NCI-H226 (cell line): ENCODE measurements around the gene APC.
"Not testable (repeated sequence)": the region's sequence is repeated elsewhere in the genome, so short reads cannot be mapped to it uniquely, and the experiment has no call there.

ENCODE experiments used
- DNase-seq: peaks from one replicate; pipeline ENCODE4 v3.0.0-alpha.2; 2015

The APC gene

GRCh38 chr5:112737463-112738190 lies at the start of gene APC:
Gene APC, plus strand, starts transcription at chr5:112737885. Its CDS starts 17,006 bp downstream, at chr5:112754891.
- DNase-seq = peak; percentile 94

GRCh38 chr5:112689155-112689909 lies 48.4 kb upstream of the APC start:
- peak; percentile 59 for DNase-seq

GRCh38 chr5:112690605-112691338 lies 46.9 kb upstream of the APC start:
- DNase-seq = no peak

GRCh38 chr5:112691339-112691680 lies 46.4 kb upstream of the APC start:
- no peak for DNase-seq

GRCh38 chr5:112691758-112692157 lies 45.9 kb upstream of the APC start:
- DNase-seq = no peak

GRCh38 chr5:112692472-112692871 lies 45.2 kb upstream of the APC start:
- DNase-seq = no peak

- no peak for DNase-seq
Measured at GRCh38 chr5:112693301-112693700, 44.4 kb upstream of the APC start.

GRCh38 chr5:112694853-112695709 lies 42.6 kb upstream of the APC start:
- DNase-seq = peak; percentile 54

- no peak for DNase-seq
Measured at GRCh38 chr5:112696786-112697185, 40.9 kb upstream of the APC start.

GRCh38 chr5:112697322-112697721 lies 40.4 kb upstream of the APC start:
- DNase-seq = no peak

- no peak for DNase-seq
Measured at GRCh38 chr5:112697833-112698232, 39.9 kb upstream of the APC start.

- peak; percentile 65 for DNase-seq
Measured at GRCh38 chr5:112703866-112704820, 33.5 kb upstream of the APC start.

GRCh38 chr5:112706446-112707016 lies 31.2 kb upstream of the APC start:
- DNase-seq = no peak

GRCh38 chr5:112707187-112708102 lies 30.2 kb upstream of the APC start:
- DNase-seq = peak; percentile 95

- no peak for DNase-seq
Measured at GRCh38 chr5:112708103-112708622, 29.5 kb upstream of the APC start.

GRCh38 chr5:112709416-112709815 lies 28.3 kb upstream of the APC start:
- DNase-seq = no peak

GRCh38 chr5:112710896-112711295 lies 26.8 kb upstream of the APC start:
- no peak for DNase-seq

- DNase-seq = no peak
Measured at GRCh38 chr5:112711436-112711835, 26.2 kb upstream of the APC start.

- DNase-seq = no peak
Measured at GRCh38 chr5:112713206-112713605, 24.5 kb upstream of the APC start.

- not testable (repeated sequence) for DNase-seq
Measured at GRCh38 chr5:112716895-112717294, 20.8 kb upstream of the APC start.
